AG04449 (cell line): ENCODE results near the gene RAB11FIP3.
A peak's percentile ranks its signal among the peaks of the same experiment; 100 is the strongest.
"Not testable (repeated sequence)": the region's sequence is repeated elsewhere in the genome, so short reads cannot be mapped to it uniquely, and the experiment has no call there.

Source experiments
- CTCF ChIA-PET: fragments of 350-600 bp; formaldehyde crosslinking; extraction: SDS; loops from one replicate; lab custom pipeline; 2021; ENCODE audit warnings: antibody characterized with exemption; lab: Yijun Ruan, JAX
- POLR2A ChIA-PET: fragments of 400-600, 350-600 bp; formaldehyde crosslinking; extraction: SDS; loops from one replicate; lab custom pipeline; 2020; ENCODE audit warnings: antibody characterized with exemption, inconsistent platforms; lab: Yijun Ruan, JAX
- DNase-seq: peaks from one replicate; pipeline ENCODE4 v3.0.0-alpha.2; 2010; ENCODE audit warnings: low read depth, low spot score
- H3K4me3 ChIP-seq: 2 replicates; pipeline ENCODE4 v1.5.1; 2011; ENCODE audit warnings: low read depth, mild to moderate bottlenecking, control low read depth, low read length
- CTCF ChIP-seq: IDR thresholded peaks from one replicate; pipeline ENCODE4 v1.5.1; 2011; ENCODE audit warnings: mild to moderate bottlenecking, moderate library complexity, low read length, control low read depth, inconsistent platforms; ENCODE audit not compliant: insufficient read depth; ENCODE audit errors: missing control alignments

The RAB11FIP3 gene

GRCh38 chr16:489606-490005 is 64.2 kb downstream of the RAB11FIP3 start:
- no peak for TF ChIP-seq CTCF
- H3K4me3 ChIP-seq, result no peak overlapping the region
- ChIA-PET POLR2A (no interaction called here), CTCF (no interaction called here)
- no peak for DNase-seq

GRCh38 chr16:490768-491167 is 65.3 kb downstream of the RAB11FIP3 start:
- no peak overlapping the region for H3K4me3 ChIP-seq
- ChIA-PET POLR2A (no interaction called here), CTCF (interaction anchor here (1.0 kb wide), 1 partner anchor 48 kb away, joined by 3 read pairs; no protein-coding TSS in a partner anchor)
- DNase-seq, result no peak
- no peak for TF ChIP-seq CTCF

GRCh38 chr16:491220-491919 is 65.9 kb downstream of the RAB11FIP3 start:
- POLR2A ChIA-PET, result no interaction called here
- TF ChIP-seq CTCF, result no peak
- DNase-seq, result no peak
- CTCF ChIA-PET, result interaction anchor here (1.0 kb wide), 1 partner anchor 48 kb away, joined by 3 read pairs; no protein-coding TSS in a partner anchor
- H3K4me3 ChIP-seq, result no peak overlapping the region

GRCh38 chr16:492211-492875 is 66.9 kb downstream of the RAB11FIP3 start:
- CTCF ChIA-PET, result no interaction called here
- TF ChIP-seq CTCF, result no peak
- POLR2A ChIA-PET, result no interaction called here
- DNase-seq, result no peak
- H3K4me3 ChIP-seq, result no peak overlapping the region

GRCh38 chr16:494676-495075 is 69.2 kb downstream of the RAB11FIP3 start:
- DNase-seq, H3K4me3 ChIP-seq, POLR2A ChIA-PET: not testable (repeated sequence)
- CTCF ChIA-PET, result interaction anchor here (1.3 kb wide), 1 partner anchor 9 kb away, joined by 3 read pairs; no protein-coding TSS in a partner anchor

- no peak overlapping the region for H3K4me3 ChIP-seq
- POLR2A ChIA-PET, result no interaction called here
- peak; percentile 41 for TF ChIP-seq CTCF
- CTCF ChIA-PET, result interaction anchor here (1.0 to 1.3 kb wide), 2 partner anchors 9 to 25 kb away, joined by 3 read pairs; no protein-coding TSS in a partner anchor
- DNase-seq, result no peak
Observed at GRCh38 chr16:495127-495748, 69.8 kb downstream of the RAB11FIP3 start.
